SH-SY5Y (cell line): Measurements from ENCODE around the gene SLC26A11.

ENCODE experiments used
- GATA2 ChIP-seq: IDR thresholded peaks from 2 replicates; pipeline ENCODE4 v1.6.1; 2011; ENCODE audit warnings: mild to moderate bottlenecking, low read depth, low read length
- GATA3 ChIP-seq: IDR thresholded peaks from 2 replicates; pipeline ENCODE4 v1.6.1; 2011; ENCODE audit warnings: low read depth, mild to moderate bottlenecking, low read length, moderate library complexity

Gene SLC26A11

GRCh38 chr17:80220054-80220735 is at the start of gene SLC26A11, which contains the start of gene SGSH:
SLC26A11 (plus strand) TSS chr17:80220427; CDS start chr17:80221561, 1,134 bp downstream.
SGSH (minus strand) TSS chr17:80220333; CDS start chr17:80220313, 20 bp downstream.
- TF ChIP-seq GATA2 (no peak), GATA3 (no peak)

DNA sequence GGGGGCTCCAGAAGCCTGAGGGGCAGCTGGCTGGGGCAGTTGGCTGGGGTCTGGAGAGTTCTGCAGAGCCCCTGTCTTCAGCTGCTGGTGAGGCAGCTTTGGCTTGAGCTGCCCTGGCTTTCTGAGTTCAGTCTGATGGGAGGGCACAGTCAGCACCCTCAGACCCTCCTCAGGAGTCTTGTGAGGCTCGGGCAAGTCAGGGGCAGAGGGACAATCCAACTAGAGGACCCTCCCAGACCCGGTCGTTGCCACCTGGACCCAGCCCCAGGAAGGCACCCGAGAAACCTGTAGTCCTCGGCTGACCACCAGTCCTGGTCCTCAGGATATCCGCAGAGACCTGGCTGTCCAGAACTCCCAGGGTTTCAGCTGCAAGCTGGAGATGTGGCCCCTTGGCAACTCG is 48.5 kb upstream of the SLC26A11 start:
- no peak for TF ChIP-seq GATA3
- TF ChIP-seq GATA2: no peak

GRCh38 chr17:80173126-80173525 is 47.1 kb upstream of the SLC26A11 start:
- TF ChIP-seq GATA3: no peak
- no peak for TF ChIP-seq GATA2

- TF ChIP-seq GATA3: no peak
- TF ChIP-seq GATA2: no peak
These were observed 46.3 kb upstream of the SLC26A11 start for GRCh38 chr17:80173916-80174315.

DNA sequence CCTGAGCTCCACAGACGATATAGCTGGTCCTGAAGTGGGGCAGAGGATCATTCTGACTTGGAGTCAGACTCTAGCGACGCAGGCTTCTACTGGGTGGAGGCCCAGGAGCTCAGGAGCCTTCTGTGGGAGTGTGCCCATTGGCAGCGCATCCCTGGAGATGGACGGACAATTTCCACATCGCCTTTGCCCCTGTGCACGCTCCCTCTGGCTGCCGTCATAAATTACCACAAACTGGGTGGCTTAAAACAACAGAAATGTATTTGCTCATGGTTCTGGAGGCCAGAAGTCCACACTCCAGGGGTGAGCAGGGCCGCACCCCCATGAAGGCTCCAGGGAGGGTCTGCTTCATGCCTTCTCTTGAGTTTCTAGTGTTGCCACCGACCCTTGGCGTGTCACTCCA is 43.5 kb upstream of the SLC26A11 start:
- TF ChIP-seq GATA2: no peak
- no peak for TF ChIP-seq GATA3

DNA sequence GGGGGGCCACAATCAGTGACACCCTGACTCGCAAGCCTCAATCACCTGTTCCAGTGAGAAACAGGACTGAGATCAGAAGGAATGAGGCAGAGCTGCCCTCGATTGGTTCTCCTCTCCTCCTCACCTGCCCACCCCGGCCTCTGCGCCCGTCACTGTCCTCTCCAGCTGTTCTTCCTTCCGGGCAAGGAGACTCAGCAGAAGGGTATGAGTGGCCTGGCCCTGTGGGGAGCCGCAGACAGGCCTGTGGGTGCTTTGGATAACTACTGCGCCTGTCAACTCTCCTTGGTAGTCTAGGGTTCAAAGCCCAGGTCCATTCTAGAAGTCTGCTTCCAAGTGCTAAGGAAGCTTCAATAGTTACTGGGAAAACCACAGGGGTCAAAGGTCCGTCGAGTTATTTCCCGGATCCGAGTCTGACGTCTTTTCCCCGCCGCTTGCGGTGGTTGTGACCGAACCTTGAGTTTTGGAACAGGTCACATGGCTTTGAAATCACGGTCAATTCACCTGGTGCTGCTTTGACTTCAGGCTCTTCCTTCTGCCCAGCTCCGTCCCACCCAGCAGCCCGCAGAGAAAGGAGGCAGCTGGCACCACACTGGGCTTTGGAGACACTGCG is 42.1 kb upstream of the SLC26A11 start:
- no peak for TF ChIP-seq GATA2
- TF ChIP-seq GATA3: no peak

GRCh38 chr17:80180192-80180591 is 40.0 kb upstream of the SLC26A11 start:
- TF ChIP-seq GATA2 (no peak), GATA3 (no peak)

GRCh38 chr17:80181431-80181830 is 38.8 kb upstream of the SLC26A11 start:
- TF ChIP-seq GATA2: no peak
- no peak for TF ChIP-seq GATA3

GRCh38 chr17:80182118-80182844 is 37.9 kb upstream of the SLC26A11 start:
- no peak for TF ChIP-seq GATA3
- no peak for TF ChIP-seq GATA2

DNA sequence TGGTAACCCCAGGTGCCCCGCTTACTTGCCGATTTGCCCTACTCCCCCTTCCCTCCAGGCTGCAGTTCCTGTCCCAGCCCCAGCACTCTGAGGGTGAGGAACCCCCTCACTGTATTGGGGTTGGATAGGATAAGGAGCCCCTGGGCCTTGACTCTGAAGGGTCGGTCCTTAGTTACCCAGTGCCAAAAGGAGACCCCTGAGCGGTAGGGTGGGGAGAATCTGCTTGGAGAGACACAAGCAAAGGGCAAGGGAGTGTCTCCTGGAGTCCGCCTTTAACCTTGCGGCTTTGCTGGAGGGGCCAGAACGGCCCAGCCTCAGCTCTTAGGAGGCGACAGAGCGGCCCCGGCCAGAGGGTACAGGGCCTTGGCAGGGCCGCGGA is 37.4 kb upstream of the SLC26A11 start:
- no peak for TF ChIP-seq GATA2
- no peak for TF ChIP-seq GATA3

DNA sequence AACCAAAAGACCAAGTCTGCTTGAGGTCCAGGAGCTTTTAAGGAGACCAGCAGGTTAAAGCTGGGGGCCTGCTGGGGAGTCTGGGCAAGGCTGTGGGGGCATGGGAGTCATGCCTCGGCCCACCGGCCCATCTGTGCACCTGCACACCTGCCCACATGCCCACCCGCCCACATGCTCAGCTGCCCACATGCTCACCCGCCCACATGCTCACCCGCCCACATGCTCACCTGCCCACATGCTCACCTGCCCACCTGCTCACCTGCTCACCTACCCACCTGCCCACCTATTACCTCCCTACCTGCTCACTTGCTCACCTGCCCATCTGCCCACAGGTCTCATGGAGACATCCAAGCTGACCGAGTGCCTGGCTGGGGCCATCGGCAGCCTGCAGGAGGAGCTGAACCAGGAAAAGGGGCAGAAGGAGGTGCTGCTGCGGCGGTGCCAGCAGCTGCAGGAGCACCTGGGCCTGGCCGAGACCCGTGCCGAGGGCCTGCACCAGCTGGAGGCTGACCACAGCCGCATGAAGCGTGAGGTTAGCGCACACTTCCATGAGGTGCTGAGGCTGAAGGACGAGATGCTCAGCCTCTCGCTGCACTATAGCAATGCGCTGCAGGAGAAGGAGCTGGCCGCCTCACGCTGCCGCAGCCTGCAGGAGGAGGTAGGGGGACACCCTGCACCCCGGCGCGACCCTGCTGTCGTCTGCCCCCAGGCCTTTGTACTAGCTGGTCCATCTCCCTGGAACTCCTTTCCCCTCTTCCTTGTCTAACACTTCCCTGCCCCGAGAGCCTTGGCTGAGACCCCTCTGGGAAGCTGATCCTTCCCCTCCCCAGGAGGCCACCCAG is 36.4 kb upstream of the SLC26A11 start:
- TF ChIP-seq GATA3: no peak
- TF ChIP-seq GATA2: no peak

DNA sequence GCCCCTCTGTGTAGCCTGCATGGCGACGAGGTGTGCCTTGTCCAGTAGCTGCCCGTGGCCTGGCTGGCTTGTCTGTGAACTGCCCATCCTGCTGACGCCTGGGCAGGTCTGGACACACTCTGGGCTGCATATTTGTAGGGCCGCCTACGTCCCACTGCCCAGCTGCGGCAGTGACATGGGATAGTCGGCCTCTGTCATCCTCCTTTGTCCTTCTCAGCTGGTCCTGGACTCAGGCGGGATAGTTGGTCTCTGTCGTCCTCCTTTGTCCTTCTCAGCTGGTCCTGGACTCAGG is 35.9 kb upstream of the SLC26A11 start:
- no peak for TF ChIP-seq GATA3
- TF ChIP-seq GATA2: no peak

- TF ChIP-seq GATA2 (no peak), GATA3 (no peak)
These were observed 34.3 kb upstream of the SLC26A11 start for GRCh38 chr17:80185968-80186367.

GRCh38 chr17:80187090-80187489 is 33.1 kb upstream of the SLC26A11 start:
- TF ChIP-seq GATA3 (no peak), GATA2 (no peak)
